Stomach (tissue), 9 donors: ENCODE measurements around the gene HBG2. TPM values are rescaled to one million over a fixed set of nuclear protein-coding genes. Genes with fewer than 3 reads are reported as not detected.

ENCODE experiments used
- DNase-seq, 2 donors: peaks; one replicate each; pipeline versions ENCODE4 v3.0.0 to v3.0.0-alpha.2; 2013 to 2019
- H3K27ac ChIP-seq, 5 donors: fragments of 200-600 bp in 4 of 5; sonication (generic) in 4 of 5; one replicate each; pipeline ENCODE4 v1.5.1; 2013 to 2019; ENCODE audit warnings: mild to moderate bottlenecking in 1 of 5, moderate library complexity in 1 of 5
- H3K27me3 ChIP-seq, 3 donors: fragments of 200-600 bp; sonication (generic); one replicate each; pipeline ENCODE4 v1.5.1; 2017 to 2019; ENCODE audit warnings: mixed run types in 1 of 3
- H3K36me3 ChIP-seq, 4 donors: fragments of 200-600 bp; sonication (generic); 1 replicate in 3 of 4; 2 replicates in 1 of 4; pipeline ENCODE4 v1.5.1; 2016 to 2019
- H3K4me1 ChIP-seq, 4 donors: fragments of 200-600 bp; sonication (generic); one replicate each; pipeline ENCODE4 v1.5.1; 2016 to 2019
- H3K4me3 ChIP-seq, 4 donors: fragments of 200-600 bp; sonication (generic) in 3 of 4; one replicate each; pipeline ENCODE4 v1.5.1; 2016 to 2019; ENCODE audit warnings: mild to moderate bottlenecking in 1 of 4
- H3K9me3 ChIP-seq, 4 donors: fragments of 200-600 bp; sonication (generic); one replicate each; pipeline ENCODE4 v1.5.1; 2016 to 2019
- CTCF ChIP-seq, 7 experiments: fragments of 450-650 bp in 4 of 7; fragments of 200-600 bp in 3 of 7; sonication (generic) in 3 of 7; IDR thresholded peaks; one replicate each; pipeline ENCODE4 v1.5.1; 2016 to 2019; ENCODE audit warnings: antibody characterized with exemption in 7 of 7, control low read depth in 2 of 7, mild to moderate bottlenecking in 1 of 7
- EP300 ChIP-seq: sonication (generic); formaldehyde crosslinking; IDR thresholded peaks from one replicate; pipeline ENCODE4 v1.6.1; 2017; ENCODE audit warnings: antibody characterized with exemption
- POLR2A ChIP-seq, 4 donors: fragments of 450-650 bp; IDR thresholded peaks; one replicate each; pipeline ENCODE4 v1.6.1; 2016; ENCODE audit warnings: antibody characterized with exemption in 4 of 4, control low read depth in 2 of 4, mild to moderate bottlenecking in 1 of 4, moderate library complexity in 1 of 4
- POLR2AphosphoS5 ChIP-seq, 3 donors: sonication (generic); formaldehyde crosslinking; IDR thresholded peaks; one replicate each; pipeline ENCODE4 v1.6.1; 2016; ENCODE audit warnings: antibody characterized with exemption in 3 of 3
- WGBS, 5 donors: extraction: QIAGEN DNeasy Blood & Tissue Kit in 3 of 5; methylation state at CpG; one replicate each; pipeline versions ENCODE4 v1.1.5 to v1.1.7; 2013 to 2018; 5-methylcytosine and 5-hydroxymethylcytosine counted together
- intact Hi-C: fragments of 100-400 bp; cut with DNase I; formaldehyde crosslinking; loops from one replicate; pipeline ENCODE4 v1.15.1; 2023; ENCODE audit warnings: low total_unique reads
- polyA plus RNA-seq, 3 donors: library from polyadenylated mRNA; stranded (reverse); fragments of 200-250 nt; gene quantifications; one replicate each; pipeline ENCODE4 v1.2.3, GENCODE V29; 2013
- total RNA-seq, 5 donors: library from RNA; depleted of rRNA; stranded (reverse); fragments of >200 nt; gene quantifications; one replicate each; pipeline versions ENCODE4 v1.1.0 to v1.2.3, GENCODE V29; 2014 to 2016
- donor health status: healthy with polysubstance abuse.
- donor health status: Bipolar disorder and iron deficiency.
- donor health status: healthy.

The HBG2 gene
- total and polyA plus RNA-seq, 8 donors: 0.75 to 1,854 TPM; not detected in 6

- no peaks in the 10 kb centered on the region for H3K4me1 ChIP-seq
- TF ChIP-seq EP300 (no peak), POLR2A (IDR thresholded peaks at IDR 0.05) (no peak), POLR2AphosphoS5 (IDR thresholded peaks at IDR 0.05) (no peak), CTCF (IDR thresholded peaks at IDR 0.05) (no peak)
- no peaks in the 10 kb centered on the region for H3K9me3 ChIP-seq
Measured at GRCh38 chr11:5281596-5281995, 27.0 kb upstream of the HBG2 start.

GRCh38 chr11:5280582-5281102 lies 26.1 kb upstream of the HBG2 start:
- no peak overlapping the region for H3K27ac ChIP-seq
- peak; percentile 45 to 65 for DNase-seq
- no peaks in the 10 kb centered on the region for H3K9me3 ChIP-seq
- H3K4me1 ChIP-seq: no peaks in the 10 kb centered on the region
- no peaks in the 10 kb centered on the region for H3K27me3 ChIP-seq
- intact Hi-C loops: no loop called here
- H3K4me3 ChIP-seq: no peak overlapping the region
- TF ChIP-seq POLR2AphosphoS5 (IDR thresholded peaks at IDR 0.05) (peak in 1 of 3 donors; percentile 54), POLR2A (IDR thresholded peaks at IDR 0.05) (no peak)
- no peaks in the 10 kb centered on the region for H3K36me3 ChIP-seq
- WGBS, 5 donors: 38 to 51% (median 48%) methylated on average over 3 of the region's 3 CpGs

More at GRCh38 chr11:5281596-5281995, 27.0 kb upstream of the HBG2 start:
- Histone ChIP-seq H3K4me3 (no peak overlapping the region), H3K27ac (no peak overlapping the region), H3K27me3 (no peaks in the 10 kb centered on the region), H3K36me3 (no peaks in the 10 kb centered on the region)
- intact Hi-C loops: no loop called here
- DNase-seq: no peak

GRCh38 chr11:5279471-5280090 lies 25.0 kb upstream of the HBG2 start:
- no peak overlapping the region for H3K27ac ChIP-seq
- no peaks in the 10 kb centered on the region for H3K27me3 ChIP-seq
- 70 to 80% (median 74%) methylated on average over 4 of the region's 4 CpGs for WGBS, 5 donors
- no peaks in the 10 kb centered on the region for H3K4me1 ChIP-seq
- H3K36me3 ChIP-seq: no peaks in the 10 kb centered on the region
- TF ChIP-seq EP300 (no peak), POLR2AphosphoS5 (IDR thresholded peaks at IDR 0.05) (no peak), POLR2A (IDR thresholded peaks at IDR 0.05) (no peak), CTCF (IDR thresholded peaks at IDR 0.05) (no peak)
- DNase-seq: no peak
- intact Hi-C loops: no loop called here
- no peaks in the 10 kb centered on the region for H3K9me3 ChIP-seq
- H3K4me3 ChIP-seq: no peak overlapping the region

- H3K4me1 ChIP-seq: no peaks in the 10 kb centered on the region
- intact Hi-C loops: no loop called here
- no peaks in the 10 kb centered on the region for H3K36me3 ChIP-seq
- no peak for DNase-seq
- WGBS, 5 donors: 51 to 82% (median 75%) methylated on average over 1 of the region's 1 CpG
- no peaks in the 10 kb centered on the region for H3K9me3 ChIP-seq
- H3K27me3 ChIP-seq: no peaks in the 10 kb centered on the region
- H3K4me3 ChIP-seq: no peak overlapping the region
- no peak overlapping the region for H3K27ac ChIP-seq
- TF ChIP-seq CTCF (IDR thresholded peaks at IDR 0.05) (no peak), POLR2AphosphoS5 (IDR thresholded peaks at IDR 0.05) (no peak), POLR2A (IDR thresholded peaks at IDR 0.05) (no peak), EP300 (no peak)
Measured at GRCh38 chr11:5277807-5278382, 23.3 kb upstream of the HBG2 start.

- Histone ChIP-seq H3K9me3 (no peaks in the 10 kb centered on the region), H3K27ac (no peak overlapping the region), H3K4me1 (no peaks in the 10 kb centered on the region), H3K4me3 (no peak overlapping the region), H3K36me3 (no peaks in the 10 kb centered on the region), H3K27me3 (no peaks in the 10 kb centered on the region)
- intact Hi-C loops: no loop called here
- WGBS, 5 donors: 78 to 85% (median 80%) methylated on average over 2 of the region's 2 CpGs
- no peak for DNase-seq
- no peak for TF ChIP-seq CTCF (IDR thresholded peaks at IDR 0.05)
- no peak for TF ChIP-seq POLR2A (IDR thresholded peaks at IDR 0.05)
- TF ChIP-seq POLR2AphosphoS5 (IDR thresholded peaks at IDR 0.05): no peak
- no peak for TF ChIP-seq EP300
Measured at GRCh38 chr11:5276697-5277096, 22.1 kb upstream of the HBG2 start.
